Measurements from ENCODE around the gene RIMS1.
"Not testable (repeated sequence)": the region's sequence is repeated elsewhere in the genome, so short reads cannot be mapped to it uniquely, and the experiment has no call there.

RIMS1 gene

DNA sequence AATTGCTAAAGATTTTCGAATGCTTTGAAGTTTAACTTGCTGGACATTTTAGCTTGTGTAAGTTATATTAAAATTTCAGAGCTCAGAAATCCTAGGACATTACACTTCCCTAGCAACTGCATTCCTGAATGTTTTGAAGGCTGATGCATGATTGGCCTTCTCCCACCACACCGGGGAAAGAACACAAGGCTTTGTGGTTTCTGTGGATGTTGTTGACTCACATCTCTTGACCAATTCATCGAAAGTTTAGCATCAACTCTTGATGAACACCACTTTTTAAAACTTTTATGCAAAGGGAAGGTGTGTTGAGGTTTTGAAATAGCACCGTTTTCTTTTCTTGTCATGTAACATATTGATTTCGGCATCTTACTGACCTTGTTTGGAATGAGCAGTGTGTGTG, 81.1 kb downstream of the RIMS1 start:
- no peak for DNase-seq (ENCODE audit: low read depth in 2 of 2, low spot score in 1 of 2)

DNA sequence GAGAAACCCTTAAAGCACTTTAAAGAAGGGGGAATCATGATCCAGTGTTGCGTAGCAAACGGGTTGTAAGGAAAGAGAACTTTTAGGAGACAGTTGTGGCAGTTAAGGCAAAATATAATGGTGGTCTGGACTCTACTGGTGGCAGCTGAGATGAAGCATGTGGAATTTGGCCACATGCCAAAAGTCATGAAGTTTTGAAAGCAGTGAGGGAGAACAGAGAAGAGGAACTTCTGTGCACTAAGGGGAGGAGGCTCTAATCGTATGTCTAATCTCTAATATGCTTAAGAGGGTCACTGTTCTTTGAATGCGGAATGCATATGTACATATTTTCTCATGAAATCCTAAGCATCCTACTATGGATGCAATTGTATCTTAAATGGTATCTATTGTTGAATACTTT, 91.5 kb downstream of the RIMS1 start:
- no peak for DNase-seq (ENCODE audit: low read depth in 2 of 2, low spot score in 1 of 2)

DNA sequence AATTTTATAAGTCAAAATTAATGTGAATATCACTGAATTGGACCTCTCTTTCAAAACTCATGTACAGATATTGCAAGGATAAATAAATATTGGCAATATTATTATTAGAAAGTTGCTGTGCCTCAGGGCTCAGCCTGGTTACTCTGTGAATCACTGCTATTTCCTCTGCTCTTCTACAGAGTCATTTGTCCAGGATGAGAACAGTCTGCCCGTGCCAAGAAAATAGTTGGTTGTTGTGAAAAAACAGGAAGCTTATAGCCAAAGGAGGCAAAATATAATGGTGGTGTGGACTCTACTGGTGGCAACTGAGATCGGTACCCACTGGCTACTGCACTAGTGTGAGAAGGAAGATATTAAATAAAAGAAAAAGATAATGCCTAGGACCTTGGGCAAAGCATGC, 93.6 kb downstream of the RIMS1 start:
- DNase-seq (ENCODE audit: low read depth in 2 of 2, low spot score in 1 of 2), result no peak

DNA sequence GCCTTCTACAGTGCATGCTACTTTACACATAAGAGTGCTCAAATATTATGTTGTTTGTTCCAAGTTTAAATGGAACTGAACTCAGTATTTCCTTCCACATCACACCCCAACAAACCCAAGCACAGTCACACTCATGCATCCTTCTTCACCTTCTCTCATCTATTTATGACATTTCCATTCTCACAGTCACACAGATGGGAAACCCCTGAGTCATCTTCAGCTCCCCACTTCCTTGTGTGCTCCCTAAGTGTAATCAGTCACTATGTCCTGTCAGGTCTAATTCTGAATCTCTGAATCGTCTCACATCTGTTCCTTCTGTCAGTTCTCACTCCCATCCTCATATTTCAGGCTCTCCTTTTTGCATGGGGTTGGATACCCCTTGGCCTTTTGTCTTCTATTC, 96.0 kb downstream of the RIMS1 start:
- DNase-seq (ENCODE audit: low read depth in 2 of 2, low spot score in 1 of 2), result no peak

DNA sequence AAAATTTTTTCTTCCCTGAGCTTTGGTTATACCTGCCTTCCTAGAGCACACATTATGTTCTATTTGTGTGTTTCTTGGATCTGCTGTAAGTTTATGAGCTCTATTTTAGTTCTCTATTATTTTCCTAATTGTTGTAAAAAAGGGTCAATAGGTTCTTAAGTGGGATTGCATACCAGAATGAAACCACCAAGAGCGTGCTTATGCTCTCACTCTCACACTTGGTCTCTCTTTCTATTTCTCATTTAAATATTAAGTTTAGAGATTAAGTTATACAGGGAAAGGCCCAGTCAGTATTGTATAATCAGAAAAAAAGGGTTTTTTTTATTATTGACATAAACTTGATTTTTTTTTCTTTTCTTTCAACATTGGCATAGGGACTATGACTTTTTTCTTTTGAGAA, 96.8 kb downstream of the RIMS1 start:
- no peak for DNase-seq (ENCODE audit: low read depth in 2 of 2, low spot score in 1 of 2)

GRCh38 chr6:71994705-71995271, 108.4 kb downstream of the RIMS1 start:
- DNase-seq (ENCODE audit: low read depth in 2 of 2, low spot score in 1 of 2), result no peak

DNA sequence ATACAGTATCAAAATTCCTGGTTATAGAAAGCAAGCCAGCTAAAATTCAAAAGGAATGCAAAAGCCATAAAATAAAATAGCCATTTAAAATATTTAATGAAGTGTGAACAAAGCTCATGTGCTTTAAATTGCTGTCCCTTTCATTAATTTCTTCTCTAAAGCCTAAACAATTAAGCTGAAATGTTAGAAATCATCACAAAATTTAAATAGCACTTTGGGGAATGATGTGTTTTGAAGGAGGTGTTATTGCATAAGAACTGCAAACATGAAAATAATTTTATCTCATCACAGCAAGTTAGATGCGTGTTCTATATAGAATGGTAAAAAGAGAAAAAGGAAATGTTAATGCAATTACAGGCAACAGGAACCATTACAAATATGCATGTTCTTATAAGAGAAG, 111.0 kb downstream of the RIMS1 start:
- no peak for DNase-seq (ENCODE audit: low read depth in 2 of 2, low spot score in 1 of 2)

GRCh38 chr6:72002415-72002814, 116.1 kb downstream of the RIMS1 start:
- DNase-seq (ENCODE audit: low read depth in 2 of 2, low spot score in 1 of 2), result no peak

DNA sequence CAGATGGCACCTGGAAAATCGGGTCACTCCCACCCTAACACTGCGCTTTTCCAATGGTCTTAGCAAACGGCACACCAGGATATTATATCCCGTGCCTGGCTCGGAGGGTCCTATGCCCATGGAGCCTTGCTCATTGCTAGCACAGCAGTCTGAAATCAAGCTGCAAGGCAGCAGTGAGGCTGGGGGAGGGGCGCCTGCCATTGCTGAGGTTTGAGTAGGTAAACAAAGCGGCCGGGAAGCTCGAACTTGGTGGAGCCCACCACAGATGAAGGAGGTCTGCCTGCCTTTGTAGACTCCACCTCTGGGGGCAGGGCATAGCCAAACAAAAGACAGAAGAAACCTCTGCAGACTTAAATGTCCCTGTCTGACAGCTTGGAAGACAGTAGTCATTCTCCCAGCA, 120.2 kb downstream of the RIMS1 start:
- not testable (repeated sequence) for DNase-seq (ENCODE audit: low read depth in 2 of 2, low spot score in 1 of 2)

DNA sequence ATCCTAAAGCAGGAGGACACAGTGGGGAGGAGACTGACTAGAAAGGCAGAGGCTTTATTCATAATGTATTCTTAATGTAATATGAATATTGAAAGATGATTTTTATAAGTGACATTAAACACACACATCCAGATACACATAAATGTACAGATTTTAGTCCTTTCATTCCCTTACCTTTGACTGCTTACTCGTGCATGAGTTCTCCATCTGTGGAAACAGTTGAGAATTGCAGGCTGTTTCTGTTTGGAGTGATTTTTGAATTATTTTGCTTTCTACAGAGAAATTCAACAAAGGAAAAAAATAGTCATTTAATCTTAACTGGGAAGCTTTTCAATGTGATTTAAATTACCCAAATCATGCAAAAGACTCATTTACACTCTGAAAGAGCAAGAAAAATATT, 136.5 kb downstream of the RIMS1 start:
- no peak for DNase-seq (ENCODE audit: low read depth in 2 of 2, low spot score in 1 of 2)

DNA sequence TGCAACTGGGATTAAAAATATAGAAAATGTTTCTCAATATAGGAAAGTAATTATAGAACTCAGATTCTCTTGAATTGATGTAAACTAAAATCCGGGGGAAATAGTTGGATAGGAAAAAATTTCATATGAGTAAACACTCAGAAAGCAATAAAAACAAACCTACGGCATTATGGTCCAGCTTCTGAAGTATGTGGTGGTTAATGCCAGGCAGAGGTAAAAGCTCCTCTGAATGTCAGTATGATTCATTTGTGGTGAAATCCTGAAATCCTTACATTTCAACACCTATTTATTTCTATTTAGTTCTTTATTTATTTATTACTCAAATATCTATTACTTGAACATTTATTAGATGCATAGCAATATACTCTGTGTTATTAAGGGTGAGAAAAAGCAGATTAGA, 145.1 kb downstream of the RIMS1 start:
- DNase-seq (ENCODE audit: low read depth in 2 of 2, low spot score in 1 of 2), result no peak

DNA sequence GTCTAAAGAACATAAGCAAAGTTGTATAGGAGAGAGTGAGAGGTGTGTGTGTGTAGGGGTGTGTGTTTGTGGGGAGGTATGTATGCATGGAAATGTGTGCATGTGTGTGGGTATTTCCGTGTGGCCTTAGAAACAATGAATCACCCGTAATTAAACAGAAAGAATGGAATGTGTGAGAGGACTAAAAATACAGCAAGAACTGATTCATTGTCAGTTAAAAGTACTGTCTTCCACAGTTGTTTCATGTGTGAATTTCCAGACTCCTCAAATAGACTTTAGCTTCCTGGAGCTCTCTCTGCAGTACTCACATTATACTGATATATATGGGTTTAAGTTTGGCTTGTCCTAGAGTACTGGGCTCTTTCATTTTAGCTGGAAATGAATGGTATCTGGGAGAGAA, 145.7 kb downstream of the RIMS1 start:
- DNase-seq (ENCODE audit: low read depth in 2 of 2, low spot score in 1 of 2), result no peak

DNA sequence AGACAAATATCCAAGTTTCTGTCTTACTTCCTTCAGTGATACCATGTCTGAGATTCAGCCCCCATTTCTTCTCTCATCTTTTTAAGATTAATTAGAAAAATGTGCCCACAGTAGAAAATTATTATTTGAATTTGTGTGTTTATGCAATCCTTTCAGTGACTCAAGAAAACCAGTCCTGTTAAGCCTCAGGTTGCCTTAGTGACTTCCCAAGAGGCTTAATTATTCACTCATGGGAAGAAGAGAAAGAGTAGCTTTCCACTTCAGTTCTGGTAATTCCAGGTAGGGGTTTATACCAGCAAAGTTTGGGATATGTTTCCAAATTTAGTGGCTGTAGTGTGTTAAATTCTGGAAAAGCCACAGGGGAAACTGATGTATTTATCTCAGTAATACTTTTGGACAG, 149.1 kb downstream of the RIMS1 start:
- DNase-seq (ENCODE audit: low read depth in 2 of 2, low spot score in 1 of 2), result no peak

DNA sequence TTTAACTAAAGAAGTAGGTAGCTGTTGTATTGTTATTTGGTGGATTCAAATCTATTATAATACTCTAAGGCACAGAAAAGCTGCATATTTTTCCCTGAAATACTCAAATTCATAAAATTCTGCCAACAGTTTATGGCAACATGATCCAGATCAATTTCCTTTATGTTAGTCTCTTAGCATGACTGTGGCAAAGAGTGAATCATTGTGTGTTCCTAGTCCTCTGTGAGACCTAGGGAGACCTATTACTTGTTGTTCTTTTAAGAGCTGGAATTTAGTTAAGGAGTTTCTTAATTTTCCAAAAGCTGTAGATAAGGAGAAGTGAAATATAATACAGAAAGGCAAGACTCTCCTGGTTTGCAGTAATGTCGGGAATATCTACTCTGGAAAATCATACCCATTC, 149.6 kb downstream of the RIMS1 start:
- no peak for DNase-seq (ENCODE audit: low read depth in 2 of 2, low spot score in 1 of 2)

- no peak for DNase-seq (ENCODE audit: low read depth in 2 of 2, low spot score in 1 of 2)
Observed at GRCh38 chr6:72037006-72037405, 150.7 kb downstream of the RIMS1 start.

DNA sequence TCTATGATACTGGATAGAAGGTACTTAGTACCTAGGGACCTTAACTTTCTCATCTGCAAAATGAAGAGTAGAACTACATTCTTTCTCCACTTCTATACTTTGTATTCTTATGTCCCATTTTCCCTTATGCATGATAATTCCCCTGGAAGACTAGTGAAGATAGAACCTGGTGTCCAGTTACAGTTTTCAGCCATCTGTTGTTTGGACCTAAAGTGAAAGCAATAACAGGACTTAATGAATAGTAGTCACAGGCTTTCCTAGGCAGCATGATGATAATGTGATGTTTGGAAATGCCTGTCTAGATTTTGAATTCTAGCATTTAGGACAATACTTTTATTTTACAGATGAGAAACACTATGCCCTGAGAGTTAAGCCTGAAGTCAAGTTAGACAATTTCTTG, 153.8 kb downstream of the RIMS1 start:
- no peak for DNase-seq (ENCODE audit: low read depth in 2 of 2, low spot score in 1 of 2)

GRCh38 chr6:72042088-72042487, 155.7 kb downstream of the RIMS1 start:
- DNase-seq (ENCODE audit: low read depth in 2 of 2, low spot score in 1 of 2), result no peak

- no peak for DNase-seq (ENCODE audit: low read depth in 2 of 2, low spot score in 1 of 2)
Observed at GRCh38 chr6:72048080-72048479, 161.7 kb downstream of the RIMS1 start.

DNA sequence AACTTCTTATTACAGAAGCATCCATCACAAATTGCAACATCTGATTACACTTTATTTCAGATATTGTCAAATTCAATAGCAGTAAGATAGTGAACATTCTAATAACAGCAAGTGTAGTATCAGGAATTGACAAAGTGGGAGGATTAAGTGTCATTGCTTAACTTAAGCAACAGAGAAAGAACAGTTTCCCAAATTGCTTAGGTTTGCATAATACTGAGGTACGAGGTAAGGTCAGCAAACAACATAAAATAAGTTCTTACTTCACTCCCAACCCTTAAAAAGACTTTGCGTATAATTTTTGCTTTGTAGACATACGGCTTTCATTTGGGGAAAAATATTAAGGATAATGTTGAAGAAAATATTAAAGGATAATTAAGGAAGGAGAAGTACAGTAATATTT, 163.0 kb downstream of the RIMS1 start:
- no peak for DNase-seq (ENCODE audit: low read depth in 2 of 2, low spot score in 1 of 2)

DNA sequence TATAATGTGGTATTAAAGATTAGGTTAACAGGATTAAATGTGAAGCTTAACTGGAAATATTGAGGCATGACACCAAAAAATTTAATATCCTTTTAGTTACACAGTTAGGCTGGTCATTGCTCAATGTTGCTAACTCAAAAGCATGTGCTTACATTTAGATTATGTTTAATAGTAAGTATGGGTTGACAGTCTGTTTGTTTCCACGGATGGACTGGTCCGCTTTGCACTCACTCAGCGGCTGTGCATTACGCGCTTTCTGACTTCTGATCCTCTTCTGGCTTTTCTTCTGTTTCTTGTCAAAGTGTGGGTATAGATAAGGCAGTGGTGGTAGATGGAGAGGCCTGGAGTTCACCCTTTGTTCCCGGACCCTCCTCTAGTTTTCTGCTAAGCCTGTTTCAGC, 174.9 kb downstream of the RIMS1 start:
- no peak for DNase-seq (ENCODE audit: low read depth in 2 of 2, low spot score in 1 of 2)

GRCh38 chr6:72064399-72064975, 178.1 kb downstream of the RIMS1 start:
- no peak for DNase-seq (ENCODE audit: low read depth in 2 of 2, low spot score in 1 of 2)

- DNase-seq (ENCODE audit: low read depth in 2 of 2, low spot score in 1 of 2), result no peak
Observed at GRCh38 chr6:72078096-72078495, 191.7 kb downstream of the RIMS1 start.

GRCh38 chr6:72080260-72080941, 194.1 kb downstream of the RIMS1 start:
- DNase-seq (ENCODE audit: low read depth in 2 of 2, low spot score in 1 of 2), result no peak

All from stimulated activated CD8-positive, alpha-beta memory T cell treated with anti-CD3 and anti-CD28 coated beads, Interleukin-4, amount 100 ng/mL, for 1 hour (primary cell).